ENCODE measurements around the gene TAF4B. TPM values are rescaled to one million over a fixed set of nuclear protein-coding genes. Genes with fewer than 3 reads are reported as not detected.

TAF4B gene
- total and polyA plus RNA-seq, 12 donors, result 2.2 to 15.7 (median 5.6) TPM

GRCh38 chr18:26438980-26439379 lies 212.7 kb downstream of the TAF4B start:
- Histone ChIP-seq H3K27me3 (no peaks in the 10 kb centered on the region), H3K4me3 (no peak overlapping the region), H3K27ac (no peak overlapping the region), H3K9me3 (replicated peaks in 1 of 3) (peaks cover 0 to 9% (median 0%) of the 10 kb centered on the region in 3 donors), H3K36me3 (replicated peaks in 1 of 2) (no peaks in the 10 kb centered on the region), H3K4me1 (replicated peaks in 1 of 2) (no peaks in the 10 kb centered on the region)
- TF ChIP-seq POLR2A (IDR thresholded peaks at IDR 0.05) (no peak), CTCF (IDR thresholded peaks at IDR 0.05) (no peak)
- intact Hi-C loops (cut with DNase I), result no loop called here
- no peak for DNase-seq
- 86 to 91% (median 90%) methylated on average over 5 of the region's 5 CpGs for WGBS, 4 donors

- Histone ChIP-seq H3K36me3 (replicated peaks in 1 of 2) (no peaks in the 10 kb centered on the region), H3K27me3 (no peaks in the 10 kb centered on the region), H3K9me3 (replicated peaks in 1 of 3) (peaks cover 0 to 9% (median 0%) of the 10 kb centered on the region in 3 donors), H3K4me1 (replicated peaks in 1 of 2) (no peaks in the 10 kb centered on the region), H3K27ac (no peak overlapping the region), H3K4me3 (no peak overlapping the region)
- WGBS, 4 donors, result 81 to 89% (median 82%) methylated on average over 4 of the region's 4 CpGs
- intact Hi-C loops (cut with DNase I), result no loop called here
- DNase-seq, result no peak
- TF ChIP-seq CTCF (IDR thresholded peaks at IDR 0.05), result no peak
- TF ChIP-seq POLR2A (IDR thresholded peaks at IDR 0.05), result no peak
Observed at GRCh38 chr18:26439537-26439936, 213.3 kb downstream of the TAF4B start.

GRCh38 chr18:26440644-26441043 lies 214.4 kb downstream of the TAF4B start:
- no peaks in the 10 kb centered on the region for H3K27me3 ChIP-seq
- H3K4me1 ChIP-seq (replicated peaks in 1 of 2), result no peaks in the 10 kb centered on the region
- no peak for TF ChIP-seq POLR2A (IDR thresholded peaks at IDR 0.05)
- TF ChIP-seq CTCF (IDR thresholded peaks at IDR 0.05), result no peak
- peak overlapping the region in 2 of 5 donors; percentile 0 to 2 for H3K27ac ChIP-seq
- H3K9me3 ChIP-seq (replicated peaks in 1 of 3), result peaks cover 0 to 9% (median 0%) of the 10 kb centered on the region in 3 donors
- no peak overlapping the region for H3K4me3 ChIP-seq
- 59 to 66% (median 63%) methylated on average over 8 of the region's 8 CpGs for whole genome bisulfite sequencing, 4 donors
- intact Hi-C loops (cut with DNase I), result no loop called here
- no peaks in the 10 kb centered on the region for H3K36me3 ChIP-seq (replicated peaks in 1 of 2)
- peak in 1 of 7 donors; percentile 68 for DNase-seq

Small RNA genes lying within 50 kb of the gene (small RNA-seq; reads per million reads assigned to genes)
- gene RNU6-1289P, result 0 reads per million in 2 donors

Other genes starting within 250 kb of the TAF4B start
- 100 to 1,000 TPM in 6 of 9 donors, 10 to 100 TPM in 3; 78.8 to 163 (median 117) TPM for gene SS18, start 135.8 kb upstream of the TAF4B start, total RNA-seq
- 100 to 1,000 TPM in 1 of 3 donors, 10 to 100 TPM in 2; 34.3 to 110 (median 60.7) TPM for gene SS18, start 135.8 kb upstream of the TAF4B start, polyA plus RNA-seq
- gene PSMA8, start 92.6 kb upstream of the TAF4B start, total RNA-seq, result under 1 TPM in 2 of 9 donors, not detected in 7; 0.22 to 0.36 TPM
- gene PSMA8, start 92.6 kb upstream of the TAF4B start, polyA plus RNA-seq, result under 1 TPM; 0.07 to 0.24 (median 0.07) TPM